Measurements from ENCODE around the gene HOXB2. TPM values are rescaled to one million over a fixed set of nuclear protein-coding genes. Genes with fewer than 3 reads are reported as not detected.

The HOXB2 gene
- total RNA-seq, 2 experiments from 2014 or later, result not detected

- H3K79me2 ChIP-seq (ENCODE audit: insufficient read depth, low read depth, low read length), result no peaks in the 10 kb centered on the region
- ChIA-PET POLR2A (no interaction called here), CTCF (ENCODE audit: unreplicated experiment) (no interaction called here)
- peaks cover under 1% of the 10 kb centered on the region for H3K4me1 ChIP-seq (ENCODE audit: insufficient read depth, low read length, poor library complexity, severe bottlenecking)
- no TSS peak for BruUV-seq (replicated peaks)
- intact Hi-C loops (cut with micrococcal nuclease; ENCODE audit: unreplicated experiment), result no loop called here
- DNase-seq (ENCODE audit: low spot score), result no peak
- no peak overlapping the region for H3K4me3 ChIP-seq (ENCODE audit: low read depth, low read length, poor library complexity, severe bottlenecking)
- no peak overlapping the region for H3K27ac ChIP-seq (ENCODE audit: low read depth, low read length, poor library complexity, severe bottlenecking)
- no peak overlapping the region for H3K4me2 ChIP-seq (ENCODE audit: low read length)
- H3K36me3 ChIP-seq (ENCODE audit: insufficient read depth, low read length), result peaks cover 5% of the 10 kb centered on the region; the same call in 1 of the 2 replicates
- H2AFZ ChIP-seq (ENCODE audit: low read length), result no peak overlapping the region
- no peaks in the 10 kb centered on the region for H3K9me2 ChIP-seq (ENCODE audit: insufficient read depth, low read length)
- no peaks in the 10 kb centered on the region for H4K20me1 ChIP-seq (ENCODE audit: insufficient read depth, low read length)
- TF ChIP-seq CTCF (conservative IDR thresholded peaks at IDR 0.05; ENCODE audit: low read length) (no peak), EZH2phosphoT487 (IDR thresholded peaks at IDR 0.05; ENCODE audit: borderline replicate concordance, low read depth, low read length) (no peak)
- H3K9me3 ChIP-seq (ENCODE audit: low read length), result no peaks in the 10 kb centered on the region
Measured at GRCh38 chr17:48571024-48571818, 26.3 kb upstream of the HOXB2 start.

- Histone ChIP-seq H4K20me1 (ENCODE audit: insufficient read depth, low read length) (no peaks in the 10 kb centered on the region), H3K4me2 (ENCODE audit: low read length) (no peak overlapping the region), H3K4me1 (ENCODE audit: insufficient read depth, low read length, poor library complexity, severe bottlenecking) (no peaks in the 10 kb centered on the region), H2AFZ (ENCODE audit: low read length) (no peak overlapping the region), H3K4me3 (ENCODE audit: low read depth, low read length, poor library complexity, severe bottlenecking) (no peak overlapping the region), H3K36me3 (ENCODE audit: insufficient read depth, low read length) (no peaks in the 10 kb centered on the region), H3K79me2 (ENCODE audit: insufficient read depth, low read depth, low read length) (no peaks in the 10 kb centered on the region), H3K9me2 (ENCODE audit: insufficient read depth, low read length) (no peaks in the 10 kb centered on the region), H3K9me3 (ENCODE audit: low read length) (no peaks in the 10 kb centered on the region), H3K27ac (ENCODE audit: low read depth, low read length, poor library complexity, severe bottlenecking) (no peak overlapping the region)
- POLR2A ChIA-PET, result no interaction called here
- BruUV-seq (replicated peaks), result no TSS peak
- TF ChIP-seq CTCF (conservative IDR thresholded peaks at IDR 0.05; ENCODE audit: low read length) (no peak), EZH2phosphoT487 (IDR thresholded peaks at IDR 0.05; ENCODE audit: borderline replicate concordance, low read depth, low read length) (no peak)
- DNase-seq (ENCODE audit: low spot score), result no peak
- CTCF ChIA-PET (ENCODE audit: unreplicated experiment), result no interaction called here
- intact Hi-C loops (cut with micrococcal nuclease; ENCODE audit: unreplicated experiment), result no loop called here
Measured at GRCh38 chr17:48570325-48571023, 25.6 kb upstream of the HOXB2 start.
